Measurements from ENCODE around the gene VARS2.
"Not testable (repeated sequence)": the region's sequence is repeated elsewhere in the genome, so short reads cannot be mapped to it uniquely, and the experiment has no call there.

VARS2 gene

GRCh38 chr6:30917487-30917886 lies 3.4 kb downstream of the VARS2 start:
- Mint-ChIP-seq H3K27ac (peak overlapping the region in 1 of 3 experiments; percentile 71), H3K9me3 (no peaks in the 10 kb centered on the region), H3K27me3 (ENCODE audit: low read depth) (no peaks in the 10 kb centered on the region), H3K4me3 (peak overlapping the region in 1 of 3 experiments; percentile 20), H3K36me3 (ENCODE audit: low read depth) (peaks cover 46% of the 10 kb centered on the region), H3K4me1 (peaks cover 36% of the 10 kb centered on the region)
- TF ChIP-seq CTCF (IDR thresholded peaks at IDR 0.05; ENCODE audit: unreplicated experiment in 3 of 3): no peak

GRCh38 chr6:30918670-30919069 lies 4.6 kb downstream of the VARS2 start:
- peak overlapping the region in 1 of 3 experiments; percentile 33 for H3K4me3 Mint-ChIP-seq
- no peaks in the 10 kb centered on the region for H3K9me3 Mint-ChIP-seq
- peak overlapping the region in 2 of 3 experiments; percentile 25 to 32 for H3K27ac Mint-ChIP-seq
- peaks cover 29% of the 10 kb centered on the region for H3K4me1 Mint-ChIP-seq
- peaks cover 52% of the 10 kb centered on the region for H3K36me3 Mint-ChIP-seq (ENCODE audit: low read depth)
- TF ChIP-seq CTCF (IDR thresholded peaks at IDR 0.05; ENCODE audit: unreplicated experiment in 3 of 3): no peak
- H3K27me3 Mint-ChIP-seq (ENCODE audit: low read depth): no peaks in the 10 kb centered on the region

- no peak for TF ChIP-seq CTCF (IDR thresholded peaks at IDR 0.05; ENCODE audit: unreplicated experiment in 3 of 3)
- H3K9me3 Mint-ChIP-seq: no peaks in the 10 kb centered on the region
- H3K36me3 Mint-ChIP-seq (ENCODE audit: low read depth): peaks cover 52% of the 10 kb centered on the region
- H3K27me3 Mint-ChIP-seq (ENCODE audit: low read depth): no peaks in the 10 kb centered on the region
- H3K27ac Mint-ChIP-seq: peak overlapping the region in 1 of 3 experiments; percentile 51
- H3K4me3 Mint-ChIP-seq: no peak overlapping the region
- H3K4me1 Mint-ChIP-seq: no peaks in the 10 kb centered on the region
Measured at GRCh38 chr6:30922447-30922852, 8.4 kb downstream of the VARS2 start.

GRCh38 chr6:30924040-30924627 lies 10.1 kb downstream of the VARS2 start:
- not testable (repeated sequence) for H3K9me3 Mint-ChIP-seq; H3K27me3 Mint-ChIP-seq (ENCODE audit: low read depth); H3K4me3 Mint-ChIP-seq; H3K4me1 Mint-ChIP-seq
- H3K36me3 Mint-ChIP-seq (ENCODE audit: low read depth): peaks cover 56% of the 10 kb centered on the region
- H3K27ac Mint-ChIP-seq: peak overlapping the region in 1 of 3 experiments; percentile 89

GRCh38 chr6:30926644-30927043 lies 12.6 kb downstream of the VARS2 start:
- Mint-ChIP-seq H3K27ac (peak overlapping the region in 1 of 3 experiments; percentile 57), H3K4me1 (no peaks in the 10 kb centered on the region), H3K27me3 (ENCODE audit: low read depth) (no peaks in the 10 kb centered on the region), H3K9me3 (peaks cover 4% of the 10 kb centered on the region), H3K36me3 (ENCODE audit: low read depth) (peaks cover 46% of the 10 kb centered on the region), H3K4me3 (no peak overlapping the region)
- TF ChIP-seq CTCF (IDR thresholded peaks at IDR 0.05; ENCODE audit: unreplicated experiment in 3 of 3): no peak

- not testable (repeated sequence) for H3K9me3 Mint-ChIP-seq; H3K4me3 Mint-ChIP-seq; H3K27me3 Mint-ChIP-seq (ENCODE audit: low read depth); H3K4me1 Mint-ChIP-seq; H3K27ac Mint-ChIP-seq
- H3K36me3 Mint-ChIP-seq (ENCODE audit: low read depth): peaks cover 46% of the 10 kb centered on the region
Measured at GRCh38 chr6:30927080-30927479, 13.0 kb downstream of the VARS2 start.

- H3K36me3 Mint-ChIP-seq (ENCODE audit: low read depth): peaks cover 31% of the 10 kb centered on the region
- H3K4me1 Mint-ChIP-seq: no peaks in the 10 kb centered on the region
Measured at GRCh38 chr6:30928677-30929076, 14.6 kb downstream of the VARS2 start.

More at GRCh38 chr6:30928677-30929076, 14.6 kb downstream of the VARS2 start:
- Mint-ChIP-seq H3K9me3 (peaks cover 4% of the 10 kb centered on the region), H3K27ac (no peak overlapping the region), H3K27me3 (ENCODE audit: low read depth) (peaks cover 5% of the 10 kb centered on the region), H3K4me3 (no peak overlapping the region)
- TF ChIP-seq CTCF (IDR thresholded peaks at IDR 0.05; ENCODE audit: unreplicated experiment in 3 of 3): no peak

All from nephron (organoid).